Testis (tissue), 3 donors: ENCODE data around the gene PLA2G4A. TPM values are rescaled to one million over a fixed set of nuclear protein-coding genes. Genes with fewer than 3 reads are reported as not detected.

Experiments
- DNase-seq: peaks from one replicate; pipeline ENCODE4 v3.0.0-alpha.2; 2019
- H3K27ac ChIP-seq, 2 donors: fragments of 200-600 bp; sonication (generic); one replicate each; pipeline ENCODE4 v1.5.1; 2019
- H3K27me3 ChIP-seq: fragments of 200-600 bp; sonication (generic); one replicate; pipeline ENCODE4 v1.5.1; 2019
- H3K36me3 ChIP-seq: fragments of 200-600 bp; sonication (generic); one replicate; pipeline ENCODE4 v1.5.1; 2017; ENCODE audit warnings: low read depth; ENCODE audit errors: missing control alignments
- H3K4me1 ChIP-seq: fragments of 200-600 bp; sonication (generic); one replicate; pipeline ENCODE4 v1.5.1; 2019
- H3K4me3 ChIP-seq, 2 donors: fragments of 200-600 bp; sonication (generic); one replicate each; pipeline ENCODE4 v1.5.1; 2017 to 2019
- H3K9me3 ChIP-seq: fragments of 200-600 bp; sonication (generic); one replicate; pipeline ENCODE4 v1.5.1; 2017
- CTCF ChIP-seq, 3 experiments: fragments of 450-650 bp in 2 of 3; fragments of 200-600 bp in 1 of 3; sonication (generic) in 1 of 3; IDR thresholded peaks; one replicate each; pipeline ENCODE4 v1.5.1; 2016 to 2019; ENCODE audit warnings: antibody characterized with exemption in 3 of 3, mild to moderate bottlenecking in 2 of 3, moderate library complexity in 1 of 3
- POLR2A ChIP-seq: fragments of 450-650 bp; IDR thresholded peaks from one replicate; pipeline ENCODE4 v1.6.1; 2017; ENCODE audit warnings: antibody characterized with exemption, mild to moderate bottlenecking, moderate library complexity
- WGBS, 2 donors: methylation state at CpG; one replicate each; pipeline ENCODE4 v1.1.5; 2018; 5-methylcytosine and 5-hydroxymethylcytosine counted together
- intact Hi-C: fragments of 100-400 bp; cut with DNase I; formaldehyde crosslinking; loops from one replicate; pipeline ENCODE4 v1.15.1; 2023; ENCODE audit warnings: low total_unique reads
- polyA plus RNA-seq: library from polyadenylated mRNA; stranded (reverse); fragments of 350-450 nt; fragmentation: Illumina TruSeq; extraction: RNeasy Lipid Tissue Mini Kit (QIAGEN cat#74804); gene quantifications from one replicate; pipeline ENCODE4 v1.2.3, GENCODE V29; 2014; ENCODE audit warnings: low read depth, low replicate concordance; ENCODE audit not compliant: insufficient read depth
- total RNA-seq, 2 donors: library from RNA; depleted of rRNA; stranded (reverse); fragments of >200 nt; gene quantifications; one replicate each; pipeline ENCODE4 v1.2.3, GENCODE V29; 2016

PLA2G4A gene
- total and polyA plus RNA-seq, 3 donors from 2014 or later, result 4.9 to 6.4 (median 6.4) TPM

DNA sequence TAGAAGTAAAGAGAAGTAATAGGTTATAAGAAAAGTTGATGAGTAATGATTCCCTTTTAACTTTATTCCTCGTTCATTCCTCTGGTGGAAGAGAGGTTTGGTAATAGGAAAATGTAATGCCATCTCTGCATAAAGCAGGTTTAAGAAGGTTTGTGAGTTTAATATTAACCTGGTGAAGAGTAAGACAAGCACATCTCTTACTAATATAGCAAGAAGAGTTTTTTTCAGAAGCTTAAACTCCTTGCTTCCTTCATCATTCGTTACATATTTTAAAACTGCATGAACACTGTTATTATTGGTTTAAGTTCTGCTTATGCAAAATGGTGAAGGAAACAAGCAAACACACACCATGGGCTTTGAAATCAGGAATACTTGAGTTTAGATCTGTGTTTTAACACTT is 9.2 kb upstream of the PLA2G4A start:
- no peak for DNase-seq
- WGBS, 2 donors, result 74 to 77% methylated on average over 2 of the region's 2 CpGs
- intact Hi-C loops, result no loop called here
- H3K9me3 ChIP-seq, result no peaks in the 10 kb centered on the region
- no peak overlapping the region for H3K27ac ChIP-seq
- TF ChIP-seq POLR2A (no peak), CTCF (IDR thresholded peaks at IDR 0.05) (no peak)
- H3K4me3 ChIP-seq, result no peak overlapping the region
- H3K4me1 ChIP-seq, result no peaks in the 10 kb centered on the region
- no peaks in the 10 kb centered on the region for H3K36me3 ChIP-seq
- H3K27me3 ChIP-seq, result no peaks in the 10 kb centered on the region

DNA sequence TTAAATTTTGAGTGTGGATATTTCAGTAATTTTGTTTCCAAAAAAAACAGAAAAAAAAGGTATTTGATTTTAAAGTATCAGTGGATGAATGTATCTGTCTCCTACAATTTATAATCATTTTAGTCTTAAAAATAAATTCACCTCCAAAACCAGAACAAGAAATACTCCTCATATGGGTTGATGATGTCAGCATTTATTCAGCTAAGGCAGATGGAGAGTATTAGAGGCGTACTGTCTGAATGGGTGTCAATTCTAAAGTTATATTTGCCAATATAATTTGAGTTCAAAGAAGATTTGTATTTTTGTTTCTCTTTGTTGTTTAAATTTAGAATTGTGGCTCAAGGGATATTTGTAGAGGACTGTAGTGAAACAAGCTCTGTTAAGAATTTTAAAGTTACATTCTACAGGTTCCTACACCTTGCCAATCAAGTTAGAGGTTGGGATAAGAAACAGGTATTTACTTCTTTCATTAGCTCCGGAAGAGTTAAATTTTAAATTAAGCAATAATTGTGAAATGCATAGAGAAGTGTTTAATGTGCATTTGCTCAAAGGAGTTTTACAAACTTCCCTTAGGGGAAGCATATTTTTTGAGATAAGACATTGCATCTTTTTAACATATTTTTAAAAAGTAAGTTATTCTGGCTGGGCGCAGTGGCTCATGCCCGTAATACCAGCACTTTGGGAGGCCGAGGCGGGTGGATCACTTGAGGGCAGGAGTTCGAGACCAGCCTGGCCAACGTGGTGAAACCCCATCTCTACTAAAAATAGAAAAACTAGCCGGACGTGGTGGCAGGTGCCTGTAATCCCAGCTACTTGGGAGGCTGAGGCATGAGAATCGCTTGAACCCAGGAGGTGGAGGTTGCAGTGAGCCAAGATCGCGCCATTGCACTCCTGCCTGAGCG is 1.2 kb downstream of the PLA2G4A start:
- peak overlapping the region in 1 of 2 donors; percentile 84 for H3K27ac ChIP-seq

DNA sequence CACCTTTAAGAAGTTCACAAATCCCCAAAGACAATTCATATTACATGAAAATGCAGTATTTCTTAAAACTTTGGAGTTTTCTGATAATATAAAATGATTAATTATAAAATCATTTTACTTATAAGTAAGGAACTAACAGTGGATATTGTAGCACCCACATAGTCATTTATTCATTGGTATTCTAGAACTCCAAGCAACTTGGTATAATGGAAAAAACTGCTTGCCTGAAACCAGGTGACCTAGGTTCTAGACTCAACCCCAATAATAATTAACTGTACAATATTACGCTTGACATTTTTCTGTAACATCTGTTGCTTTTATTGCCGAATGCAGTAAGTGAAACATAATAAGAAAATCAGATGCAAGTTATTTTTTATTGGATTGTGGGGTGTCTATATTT is 2.4 kb downstream of the PLA2G4A start:
- Histone ChIP-seq H3K4me1 (no peaks in the 10 kb centered on the region), H3K27me3 (no peaks in the 10 kb centered on the region), H3K4me3 (no peak overlapping the region), H3K27ac (no peak overlapping the region), H3K36me3 (no peaks in the 10 kb centered on the region), H3K9me3 (no peaks in the 10 kb centered on the region)
- TF ChIP-seq POLR2A, result no peak
- TF ChIP-seq CTCF (IDR thresholded peaks at IDR 0.05), result no peak
- DNase-seq, result no peak
- intact Hi-C loops, result no loop called here
- WGBS, 2 donors, result 87 to 97% methylated on average over 2 of the region's 2 CpGs

More for the DNA sequence above, 1.2 kb downstream of the PLA2G4A start:
- no peaks in the 10 kb centered on the region for H3K27me3 ChIP-seq
- no peaks in the 10 kb centered on the region for H3K9me3 ChIP-seq
- peak overlapping the region; percentile 71 to 74 for H3K4me3 ChIP-seq
- intact Hi-C loops, result no loop called here
- no peaks in the 10 kb centered on the region for H3K36me3 ChIP-seq
- no peak for DNase-seq
- TF ChIP-seq POLR2A (no peak), CTCF (IDR thresholded peaks at IDR 0.05) (no peak)
- H3K4me1 ChIP-seq, result no peaks in the 10 kb centered on the region
- WGBS, 2 donors, result 56 to 62% methylated on average over 14 of the region's 14 CpGs

DNA sequence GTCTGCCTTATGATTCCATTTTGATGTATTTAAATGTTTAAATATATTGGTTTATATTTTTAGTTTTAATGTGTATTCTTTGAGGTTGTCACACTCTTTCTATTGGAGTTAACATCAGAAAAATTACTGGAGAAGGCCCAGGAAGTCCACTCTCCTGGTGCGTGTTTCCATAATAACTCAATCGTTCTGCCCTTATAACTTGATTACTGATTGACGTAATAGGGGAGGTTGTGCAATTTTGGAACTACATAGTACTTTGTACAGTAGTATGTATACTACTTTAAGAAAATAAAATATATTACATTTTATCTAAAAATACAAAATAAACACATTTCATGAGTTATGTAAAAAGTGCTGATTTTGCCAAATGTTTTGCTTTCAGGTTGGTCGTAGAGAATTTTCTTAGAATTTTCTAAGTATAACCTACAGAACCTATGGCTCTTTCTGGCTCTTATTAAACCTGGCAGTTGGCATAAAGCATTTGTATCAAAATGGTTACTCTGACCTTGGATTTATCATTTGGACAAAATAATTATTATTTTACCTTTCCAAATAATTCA is 5.7 kb downstream of the PLA2G4A start:
- intact Hi-C loops, result no loop called here
- no peaks in the 10 kb centered on the region for H3K36me3 ChIP-seq
- H3K27me3 ChIP-seq, result no peaks in the 10 kb centered on the region
- H3K27ac ChIP-seq, result no peak overlapping the region
- no peaks in the 10 kb centered on the region for H3K4me1 ChIP-seq
- DNase-seq, result no peak
- 91 to 93% methylated on average over 4 of the region's 4 CpGs for WGBS, 2 donors
- TF ChIP-seq POLR2A (no peak), CTCF (IDR thresholded peaks at IDR 0.05) (no peak)
- no peaks in the 10 kb centered on the region for H3K9me3 ChIP-seq
- no peak overlapping the region for H3K4me3 ChIP-seq
